Prostate gland (tissue), 2 donors: ENCODE measurements around the gene NCL. TPM values are rescaled to one million over a fixed set of nuclear protein-coding genes. Genes with fewer than 3 reads are reported as not detected.

ENCODE experiments used
- DNase-seq: peaks from one replicate; pipeline ENCODE4 v3.0.0-alpha.2; 2019; ENCODE audit warnings: low spot score
- H3K27ac ChIP-seq, 2 donors: fragments of 200-600 bp; sonication (generic); 2 replicates each; pipeline ENCODE4 v1.5.1; 2017 to 2019
- H3K27me3 ChIP-seq: fragments of 200-600 bp; sonication (generic); replicated peaks from 2 replicates; pipeline ENCODE4 v1.5.1; 2019; ENCODE audit not compliant: insufficient read depth
- H3K36me3 ChIP-seq, 2 donors: fragments of 200-600 bp; sonication (generic); 1 replicate in 1 of 2; 2 replicates in 1 of 2; pipeline versions ENCODE4 v1.5.1 to v1.8.1; 2017 to 2019
- H3K4me1 ChIP-seq: fragments of 200-600 bp; sonication (generic); replicated peaks from 2 replicates; pipeline ENCODE4 v1.5.1; 2019
- H3K4me3 ChIP-seq, 2 donors: fragments of 200-600 bp; sonication (generic); 2 replicates each; pipeline ENCODE4 v1.5.1; 2017 to 2019
- H3K9me3 ChIP-seq: fragments of 200-600 bp; sonication (generic); 2 replicates; pipeline ENCODE4 v1.5.1; 2017
- CTCF ChIP-seq, 4 experiments: fragments of 200-600 bp in 2 of 4; fragments of 450-650 bp in 2 of 4; sonication (generic) in 2 of 4; IDR thresholded peaks; 1 replicate in 3 of 4; 2 replicates in 1 of 4; pipeline ENCODE4 v1.5.1; 2016 to 2019; ENCODE audit warnings: antibody characterized with exemption in 4 of 4, mild to moderate bottlenecking in 2 of 4, moderate library complexity in 2 of 4
- POLR2A ChIP-seq: fragments of 450-650 bp; IDR thresholded peaks from one replicate; pipeline ENCODE4 v1.6.1; 2016; ENCODE audit warnings: antibody characterized with exemption, mild to moderate bottlenecking
- POLR2AphosphoS5 ChIP-seq: sonication (generic); formaldehyde crosslinking; IDR thresholded peaks from one replicate; pipeline ENCODE4 v1.6.1; 2017; ENCODE audit warnings: antibody characterized with exemption
- WGBS: methylation state at CpG from one replicate; pipeline ENCODE4 v1.1.5; 2018; 5-methylcytosine and 5-hydroxymethylcytosine counted together
- intact Hi-C: fragments of 100-400 bp; cut with DNase I; formaldehyde crosslinking; loops from one replicate; pipeline ENCODE4 v1.14.2; 2022
- total RNA-seq, 2 donors: library from RNA; depleted of rRNA; stranded (reverse); fragments of >200 nt; gene quantifications; one replicate each; pipeline ENCODE4 v1.1.0, GENCODE V29; 2016

Gene NCL
- total RNA-seq = 100 to 1,000 TPM in 1 of 2 donors, 10 to 100 TPM in 1; 92.0 to 160 TPM

GRCh38 chr2:231463698-231464575 lies at the start of gene NCL:
Gene NCL (minus strand): TSS chr2:231464484. CDS start chr2:231464353, 131 bp downstream.
- TF ChIP-seq CTCF (IDR thresholded peaks at IDR 0.05) (no peak), POLR2A (peak; percentile 88), POLR2AphosphoS5 (peak; percentile 92)
- peak; percentile 74 for DNase-seq
- no peaks in the 10 kb centered on the region for H3K9me3 ChIP-seq
- WGBS = 1% methylated on average over 84 of the region's 102 CpGs
- intact Hi-C loops = loop anchor here (2.0 kb wide), 1 partner anchor 51 kb away; no protein-coding TSS in a partner anchor
- H3K27me3 ChIP-seq = no peaks in the 10 kb centered on the region
- H3K4me1 ChIP-seq = peaks cover 15% of the 10 kb centered on the region
- H3K27ac ChIP-seq = peak within 1 kb of the TSS; percentile 92 to 97
- peak within 1 kb of the TSS; percentile 82 to 94 for H3K4me3 ChIP-seq
- H3K36me3 ChIP-seq = peaks cover 18 to 24% of the 10 kb centered on the region in 2 donors

GRCh38 chr2:231513746-231514224 lies 49.5 kb upstream of the NCL start:
- Histone ChIP-seq H3K27ac (peak overlapping the region; percentile 79 to 86), H3K9me3 (no peaks in the 10 kb centered on the region), H3K27me3 (no peaks in the 10 kb centered on the region), H3K36me3 (no peaks in the 10 kb centered on the region), H3K4me3 (peak overlapping the region; percentile 52 to 62), H3K4me1 (no peaks in the 10 kb centered on the region)
- TF ChIP-seq POLR2A (no peak), POLR2AphosphoS5 (no peak), CTCF (IDR thresholded peaks at IDR 0.05) (no peak)
- WGBS = 16% methylated on average over 7 of the region's 7 CpGs
- DNase-seq = no peak
- intact Hi-C loops = loop anchor here (2.0 kb wide), 1 partner anchor 49 kb away; the partner anchor contains the start of gene NCL

- 53% methylated on average over 5 of the region's 5 CpGs for WGBS
- DNase-seq = no peak
Measured at GRCh38 chr2:231512222-231512621, 47.9 kb upstream of the NCL start.

GRCh38 chr2:231503766-231504165 lies 39.5 kb upstream of the NCL start:
- no peak overlapping the region for H3K27ac ChIP-seq

More at GRCh38 chr2:231512222-231512621, 47.9 kb upstream of the NCL start:
- no peaks in the 10 kb centered on the region for H3K27me3 ChIP-seq
- H3K27ac ChIP-seq = no peak overlapping the region
- no peaks in the 10 kb centered on the region for H3K4me1 ChIP-seq
- no peaks in the 10 kb centered on the region for H3K36me3 ChIP-seq
- TF ChIP-seq CTCF (IDR thresholded peaks at IDR 0.05) (no peak), POLR2AphosphoS5 (no peak), POLR2A (no peak)
- intact Hi-C loops = no loop called here
- H3K9me3 ChIP-seq = no peaks in the 10 kb centered on the region
- no peak overlapping the region for H3K4me3 ChIP-seq

GRCh38 chr2:231502596-231502995 lies 38.3 kb upstream of the NCL start:
- Histone ChIP-seq H3K9me3 (no peaks in the 10 kb centered on the region), H3K27me3 (no peaks in the 10 kb centered on the region), H3K27ac (no peak overlapping the region), H3K4me1 (no peaks in the 10 kb centered on the region), H3K4me3 (no peak overlapping the region), H3K36me3 (no peaks in the 10 kb centered on the region)
- TF ChIP-seq CTCF (IDR thresholded peaks at IDR 0.05) = no peak
- intact Hi-C loops = no loop called here
- DNase-seq = no peak

More at GRCh38 chr2:231503766-231504165, 39.5 kb upstream of the NCL start:
- no peaks in the 10 kb centered on the region for H3K9me3 ChIP-seq
- intact Hi-C loops = no loop called here
- no peaks in the 10 kb centered on the region for H3K36me3 ChIP-seq
- no peak for DNase-seq
- TF ChIP-seq POLR2A = no peak
- no peaks in the 10 kb centered on the region for H3K27me3 ChIP-seq
- 64% methylated on average over 3 of the region's 3 CpGs for whole genome bisulfite sequencing
- no peak overlapping the region for H3K4me3 ChIP-seq
- H3K4me1 ChIP-seq = no peaks in the 10 kb centered on the region
